HepG2 (cell line): Measurements from ENCODE around the gene CTDSP1.

Experiments
- BRCA1 ChIP-seq: sonication (generic); formaldehyde crosslinking; IDR thresholded peaks from 2 replicates; pipeline ENCODE4 v1.4.0; 2020; ENCODE audit warnings: missing genetic modification reagents
- ERF ChIP-seq: IDR thresholded peaks from 2 replicates; pipeline ENCODE4 v1.6.1; 2018; ENCODE audit warnings: missing biosample characterization, missing genetic modification reagents
- MAF1 ChIP-seq: sonication (generic); formaldehyde crosslinking; IDR thresholded peaks from 2 replicates; pipeline ENCODE4 v1.5.0; 2020; ENCODE audit warnings: missing genetic modification reagents, borderline replicate concordance
- SETDB1 ChIP-seq: sonication (generic); formaldehyde crosslinking; IDR thresholded peaks from 2 replicates; pipeline ENCODE4 v1.5.1; 2020; ENCODE audit warnings: missing genetic modification reagents, mild to moderate bottlenecking, borderline replicate concordance
- U2AF1 ChIP-seq: fragments of 200-400 bp; formaldehyde crosslinking; optimal IDR thresholded peaks from 2 replicates; pipeline ENCODE3; 2017; ENCODE audit warnings: mild to moderate bottlenecking, low read depth, low read length
- ZNF614 ChIP-seq: IDR thresholded peaks from 2 replicates; pipeline ENCODE4 v1.6.1; 2018; ENCODE audit warnings: missing biosample characterization, missing genetic modification reagents, inconsistent platforms, borderline replicate concordance
- TF ChIP-seq, protein P1 (sequence below): sonication (generic); formaldehyde crosslinking; IDR thresholded peaks from 2 replicates; pipeline ENCODE4 v1.4.0; 2020; ENCODE audit warnings: mild to moderate bottlenecking, missing genetic modification reagents
- TF ChIP-seq, protein P2 (sequence below), 2 experiments: sonication (generic) in 1 of 2; formaldehyde crosslinking in 1 of 2; IDR thresholded peaks; 2 replicates each; pipeline versions ENCODE4 v1.5.1 to v1.6.1; 2011 to 2020; ENCODE audit warnings: borderline replicate concordance in 1 of 2, low read depth in 1 of 2, low read length in 1 of 2, mild to moderate bottlenecking in 1 of 2, missing genetic modification reagents in 1 of 2, moderate library complexity in 1 of 2
- TF ChIP-seq, protein P3 (sequence below): sonication (generic); formaldehyde crosslinking; IDR thresholded peaks from 2 replicates; pipeline ENCODE4 v1.5.0; 2020; ENCODE audit warnings: mild to moderate bottlenecking, missing genetic modification reagents, moderate library complexity

DNA sequence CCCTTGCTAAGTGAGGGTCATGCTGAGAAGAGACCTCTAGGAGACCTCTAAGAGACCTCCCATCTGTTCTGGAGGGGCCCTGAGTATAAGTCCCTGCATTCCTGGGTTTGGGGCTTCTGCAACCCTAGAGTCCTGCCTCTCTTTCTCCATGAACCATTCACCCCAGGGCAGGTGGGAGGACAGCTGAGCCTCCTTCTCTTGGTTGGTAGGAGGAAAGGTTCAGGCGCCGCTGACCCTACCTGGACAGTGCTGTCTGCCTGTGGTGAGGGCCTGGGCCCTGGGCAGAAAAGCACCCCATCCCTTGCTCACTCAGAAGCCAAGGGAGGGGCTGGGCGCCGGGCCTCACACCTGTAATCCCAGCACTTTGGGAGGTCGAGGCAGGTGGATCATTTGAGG, 18.7 kb downstream of the CTDSP1 start:
- TF ChIP-seq SETDB1 (CRISPR knock-in tag), result no peak
- TF ChIP-seq, protein P1, sequence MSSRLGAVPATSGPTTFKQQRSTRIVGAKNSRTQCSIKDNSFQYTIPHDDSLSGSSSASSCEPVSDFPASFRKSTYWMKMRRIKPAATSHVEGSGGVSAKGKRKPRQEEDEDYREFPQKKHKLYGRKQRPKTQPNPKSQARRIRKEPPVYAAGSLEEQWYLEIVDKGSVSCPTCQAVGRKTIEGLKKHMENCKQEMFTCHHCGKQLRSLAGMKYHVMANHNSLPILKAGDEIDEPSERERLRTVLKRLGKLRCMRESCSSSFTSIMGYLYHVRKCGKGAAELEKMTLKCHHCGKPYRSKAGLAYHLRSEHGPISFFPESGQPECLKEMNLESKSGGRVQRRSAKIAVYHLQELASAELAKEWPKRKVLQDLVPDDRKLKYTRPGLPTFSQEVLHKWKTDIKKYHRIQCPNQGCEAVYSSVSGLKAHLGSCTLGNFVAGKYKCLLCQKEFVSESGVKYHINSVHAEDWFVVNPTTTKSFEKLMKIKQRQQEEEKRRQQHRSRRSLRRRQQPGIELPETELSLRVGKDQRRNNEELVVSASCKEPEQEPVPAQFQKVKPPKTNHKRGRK (CRISPR knock-in tag), result no peak
- TF ChIP-seq, protein P2, sequence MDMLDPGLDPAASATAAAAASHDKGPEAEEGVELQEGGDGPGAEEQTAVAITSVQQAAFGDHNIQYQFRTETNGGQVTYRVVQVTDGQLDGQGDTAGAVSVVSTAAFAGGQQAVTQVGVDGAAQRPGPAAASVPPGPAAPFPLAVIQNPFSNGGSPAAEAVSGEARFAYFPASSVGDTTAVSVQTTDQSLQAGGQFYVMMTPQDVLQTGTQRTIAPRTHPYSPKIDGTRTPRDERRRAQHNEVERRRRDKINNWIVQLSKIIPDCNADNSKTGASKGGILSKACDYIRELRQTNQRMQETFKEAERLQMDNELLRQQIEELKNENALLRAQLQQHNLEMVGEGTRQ (IDR thresholded peaks at IDR 0.05; ENCODE audit: low read depth, low read length), result no peak
- TF ChIP-seq, protein P2 (CRISPR knock-in tag; IDR thresholded peaks at IDR 0.05; ENCODE audit: borderline replicate concordance), result no peak
- TF ChIP-seq ZNF614, result no peak
- no peak for TF ChIP-seq ERF (CRISPR knock-in tag)
- TF ChIP-seq, protein P3, sequence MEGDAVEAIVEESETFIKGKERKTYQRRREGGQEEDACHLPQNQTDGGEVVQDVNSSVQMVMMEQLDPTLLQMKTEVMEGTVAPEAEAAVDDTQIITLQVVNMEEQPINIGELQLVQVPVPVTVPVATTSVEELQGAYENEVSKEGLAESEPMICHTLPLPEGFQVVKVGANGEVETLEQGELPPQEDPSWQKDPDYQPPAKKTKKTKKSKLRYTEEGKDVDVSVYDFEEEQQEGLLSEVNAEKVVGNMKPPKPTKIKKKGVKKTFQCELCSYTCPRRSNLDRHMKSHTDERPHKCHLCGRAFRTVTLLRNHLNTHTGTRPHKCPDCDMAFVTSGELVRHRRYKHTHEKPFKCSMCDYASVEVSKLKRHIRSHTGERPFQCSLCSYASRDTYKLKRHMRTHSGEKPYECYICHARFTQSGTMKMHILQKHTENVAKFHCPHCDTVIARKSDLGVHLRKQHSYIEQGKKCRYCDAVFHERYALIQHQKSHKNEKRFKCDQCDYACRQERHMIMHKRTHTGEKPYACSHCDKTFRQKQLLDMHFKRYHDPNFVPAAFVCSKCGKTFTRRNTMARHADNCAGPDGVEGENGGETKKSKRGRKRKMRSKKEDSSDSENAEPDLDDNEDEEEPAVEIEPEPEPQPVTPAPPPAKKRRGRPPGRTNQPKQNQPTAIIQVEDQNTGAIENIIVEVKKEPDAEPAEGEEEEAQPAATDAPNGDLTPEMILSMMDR (CRISPR knock-in tag), result no peak
- TF ChIP-seq MAF1 (CRISPR knock-in tag), result no peak
- no peak for TF ChIP-seq BRCA1 (CRISPR knock-in tag)
- no peak for TF ChIP-seq U2AF1
